Measurements from ENCODE around the gene STXBP5. TPM values are rescaled to one million over a fixed set of nuclear protein-coding genes. Genes with fewer than 3 reads are reported as not detected.

The STXBP5 gene
- total and polyA plus RNA-seq, 4 donors = 1.9 to 8.9 (median 4.8) TPM

- TF ChIP-seq TAF1 (conservative IDR thresholded peaks at IDR 0.05) = no peak
- no peak for TF ChIP-seq MAX (IDR thresholded peaks at IDR 0.05)
- TF ChIP-seq RAD21 (IDR thresholded peaks at IDR 0.05) = no peak
- no peak for TF ChIP-seq ZBTB33 (IDR thresholded peaks at IDR 0.05)
- no peak for TF ChIP-seq FOXA1 (IDR thresholded peaks at IDR 0.05)
- no peak for TF ChIP-seq HNF4A (conservative IDR thresholded peaks at IDR 0.05)
- TF ChIP-seq YY1 (IDR thresholded peaks at IDR 0.05) = no peak
- no peak for TF ChIP-seq FOXA2 (IDR thresholded peaks at IDR 0.05)
- no peak for TF ChIP-seq GABPA (IDR thresholded peaks at IDR 0.05 in 1 of 2, conservative IDR thresholded peaks at IDR 0.05 in 1 of 2)
These were observed 94.2 kb downstream of the STXBP5 start (continued) for GRCh38 chr6:147298461-147298860.

- no peaks in the 10 kb centered on the region for H3K27me3 ChIP-seq (ENCODE audit: control insufficient read depth in 4 of 4, insufficient read depth in 4 of 4, low read length in 3 of 4)
- 97% methylated on average over 3 of the region's 3 CpGs for WGBS
- H3K9ac ChIP-seq (ENCODE audit: low read depth in 1 of 2, low read length in 2 of 2) = no peak overlapping the region
- no peak overlapping the region for H3K4me3 ChIP-seq (ENCODE audit: low read depth in 1 of 3, low read length in 3 of 3)
- DNase-seq (ENCODE audit: low spot score) = no peak
- no peak overlapping the region for H3K27ac ChIP-seq (ENCODE audit: low read depth in 1 of 2, low read length in 2 of 2)
- peaks cover 0 to 4% (median 2%) of the 10 kb centered on the region in 4 donors for H3K9me3 ChIP-seq (ENCODE audit: control insufficient read depth in 4 of 4, low read length in 3 of 4)
- peaks cover 0 to 3% (median under 1%) of the 10 kb centered on the region in 4 donors for H3K36me3 ChIP-seq (ENCODE audit: control insufficient read depth in 4 of 4, insufficient read depth in 3 of 4, low read depth in 1 of 4, low read length in 3 of 4)
- H3K4me1 ChIP-seq (ENCODE audit: control insufficient read depth in 4 of 4, insufficient read depth in 4 of 4, low read length in 3 of 4) = no peaks in the 10 kb centered on the region
- no peak for TF ChIP-seq ZBTB33 (IDR thresholded peaks at IDR 0.05)
- no peak for TF ChIP-seq ATF3 (IDR thresholded peaks at IDR 0.05)
- TF ChIP-seq HNF4A (conservative IDR thresholded peaks at IDR 0.05) = no peak
- no peak for TF ChIP-seq FOXA2 (IDR thresholded peaks at IDR 0.05)
- no peak for TF ChIP-seq JUND (IDR thresholded peaks at IDR 0.05)
- no peak for TF ChIP-seq RXRA (IDR thresholded peaks at IDR 0.05)
- TF ChIP-seq MAX (IDR thresholded peaks at IDR 0.05) = no peak
- TF ChIP-seq SP1 (IDR thresholded peaks at IDR 0.05) = no peak
- TF ChIP-seq EGR1 (IDR thresholded peaks at IDR 0.05; ENCODE audit: low read depth in 2 of 2) = no peak
- TF ChIP-seq NR2F2 (IDR thresholded peaks at IDR 0.05) = no peak
- no peak for TF ChIP-seq CTCF (IDR thresholded peaks at IDR 0.05; ENCODE audit: low read depth, low read length, missing input control)
- TF ChIP-seq GABPA (IDR thresholded peaks at IDR 0.05 in 1 of 2, conservative IDR thresholded peaks at IDR 0.05 in 1 of 2) = no peak
- no peak for TF ChIP-seq YY1 (IDR thresholded peaks at IDR 0.05)
- no peak for TF ChIP-seq REST (IDR thresholded peaks at IDR 0.05)
- TF ChIP-seq FOXA1 (IDR thresholded peaks at IDR 0.05) = no peak
These were observed 94.8 kb downstream of the STXBP5 start for GRCh38 chr6:147299035-147299434.

Measured in liver (tissue), 9 donors.